ENCODE measurements around the gene PAX3.

GRCh38 chr2:222238072-222238471, 60.7 kb downstream of the PAX3 start:
- TF ChIP-seq CTCF (IDR thresholded peaks at IDR 0.05; ENCODE audit: low read depth, low read length) (no peak), EZH2phosphoT487 (IDR thresholded peaks at IDR 0.05; ENCODE audit: low read depth) (no peak)

Measured in OCI-LY3 (cell line).